KG1 (cell line): ENCODE data around the gene JMY.
A peak's percentile ranks its signal among the peaks of the same experiment; 100 is the strongest.

ENCODE experiments used
- DNase-seq: peaks from one replicate; lab custom pipeline; 2025; lab: John Stamatoyannopoulos, UW

Gene JMY

GRCh38 chr5:79235634-79236361 is at the start of gene JMY:
Gene JMY (plus strand): TSS chr5:79236131. CDS start chr5:79236651, 520 bp downstream.
- peak; percentile 50 for DNase-seq

- no peak for DNase-seq
These were observed 49.5 kb upstream of the JMY start for GRCh38 chr5:79186455-79186854.

DNA sequence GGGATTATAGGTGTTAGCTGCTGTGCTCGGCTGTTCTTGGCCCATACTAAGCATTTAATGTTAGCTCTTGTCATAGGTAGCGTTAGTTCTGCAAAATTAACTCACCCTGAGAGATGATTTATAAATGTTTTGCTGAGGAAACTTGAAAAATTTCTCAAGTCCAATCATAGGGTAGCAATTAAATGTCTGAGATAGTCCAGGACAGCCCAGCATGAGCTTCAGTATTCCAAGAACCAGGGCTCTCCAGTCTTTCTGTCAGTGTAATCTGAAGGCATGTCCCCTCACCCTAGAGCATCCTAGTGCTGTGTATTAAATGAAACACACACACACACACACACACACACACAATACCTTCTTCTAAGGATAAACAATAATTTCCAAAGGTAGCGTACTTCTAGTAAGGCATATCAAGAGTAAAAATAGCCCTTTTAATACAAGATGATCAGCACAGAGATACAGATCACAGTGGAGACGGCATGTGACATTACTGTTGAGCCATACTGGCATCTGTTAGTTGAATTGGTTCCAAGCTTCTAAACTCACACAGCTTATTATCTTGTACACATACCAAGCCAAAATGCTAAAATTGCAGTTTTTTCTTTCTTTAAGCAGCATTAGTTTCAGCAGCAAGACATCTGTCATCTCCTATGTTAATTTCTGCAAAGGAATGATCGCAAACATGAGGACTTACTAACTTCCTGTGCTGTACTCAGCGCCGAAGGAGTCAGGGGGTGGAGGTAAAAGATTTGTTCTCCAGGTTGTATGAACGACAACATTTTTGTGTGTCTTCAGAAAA is 46.3 kb upstream of the JMY start:
- no peak for DNase-seq

- no peak for DNase-seq
These were observed 45.7 kb upstream of the JMY start for GRCh38 chr5:79190235-79190529.

- DNase-seq = no peak
These were observed 44.5 kb upstream of the JMY start for GRCh38 chr5:79191457-79191856.

DNA sequence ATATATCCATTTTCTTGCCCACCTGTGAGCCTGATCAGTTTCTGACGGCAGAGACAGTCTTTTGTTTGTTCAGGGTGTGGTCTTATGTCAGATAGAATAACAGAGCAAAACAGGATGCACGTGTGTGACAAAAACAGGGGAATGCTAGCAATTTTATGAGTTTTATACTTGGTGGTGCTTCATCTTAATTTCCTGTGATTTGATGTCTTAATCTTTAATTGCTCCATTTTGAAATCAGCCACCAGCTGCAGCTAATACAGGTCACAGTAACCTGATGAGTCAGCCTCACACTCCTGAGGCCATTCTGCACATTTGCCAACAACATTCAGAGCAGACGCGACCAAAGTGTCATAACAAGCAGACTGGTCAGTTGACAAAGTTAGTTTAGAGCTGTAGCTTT is 42.3 kb upstream of the JMY start:
- no peak for DNase-seq

GRCh38 chr5:79200573-79201183 is 35.3 kb upstream of the JMY start:
- DNase-seq = no peak

- no peak for DNase-seq
These were observed 34.7 kb upstream of the JMY start for GRCh38 chr5:79201206-79201605.

DNA sequence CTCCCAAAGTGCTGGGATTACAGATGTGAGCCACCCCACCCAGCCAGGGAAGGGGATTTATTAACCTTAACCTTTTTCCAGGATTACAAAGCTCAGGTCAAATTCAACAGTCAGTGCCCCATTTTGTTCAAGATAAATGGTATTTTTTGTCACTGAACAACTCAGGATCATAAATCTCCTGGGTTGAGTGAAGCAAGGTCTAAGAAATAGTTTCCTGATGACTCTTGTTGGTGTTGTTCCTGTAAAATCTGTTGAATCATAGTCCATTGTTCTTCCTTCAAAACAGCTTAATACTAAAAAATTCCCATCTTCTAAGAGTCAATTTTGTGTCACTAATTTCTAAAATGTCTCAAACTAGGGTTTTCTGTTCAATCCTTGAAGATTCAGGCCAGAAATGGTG is 33.9 kb upstream of the JMY start:
- DNase-seq = no peak

DNA sequence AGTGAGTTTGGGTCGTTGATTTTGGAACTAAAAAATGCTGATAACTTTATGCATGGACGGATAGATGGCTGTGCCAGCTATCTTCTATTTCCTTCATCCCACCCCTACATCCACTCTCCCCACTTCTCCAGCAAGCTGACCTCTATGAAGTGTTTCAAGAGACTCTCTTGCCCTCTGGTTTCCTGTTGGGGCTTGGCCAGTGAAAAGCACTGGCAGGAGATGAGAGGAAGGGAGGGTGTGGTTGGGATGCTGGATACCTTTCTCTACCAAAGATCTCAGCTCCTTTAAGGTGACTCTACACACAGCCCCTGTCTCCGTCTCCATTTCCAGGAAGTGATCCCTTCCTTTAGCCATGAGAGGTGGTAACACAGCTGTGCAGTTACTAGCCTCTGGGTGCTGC is 30.0 kb upstream of the JMY start:
- DNase-seq = no peak

- no peak for DNase-seq
These were observed 29.4 kb upstream of the JMY start for GRCh38 chr5:79206541-79206940.

DNA sequence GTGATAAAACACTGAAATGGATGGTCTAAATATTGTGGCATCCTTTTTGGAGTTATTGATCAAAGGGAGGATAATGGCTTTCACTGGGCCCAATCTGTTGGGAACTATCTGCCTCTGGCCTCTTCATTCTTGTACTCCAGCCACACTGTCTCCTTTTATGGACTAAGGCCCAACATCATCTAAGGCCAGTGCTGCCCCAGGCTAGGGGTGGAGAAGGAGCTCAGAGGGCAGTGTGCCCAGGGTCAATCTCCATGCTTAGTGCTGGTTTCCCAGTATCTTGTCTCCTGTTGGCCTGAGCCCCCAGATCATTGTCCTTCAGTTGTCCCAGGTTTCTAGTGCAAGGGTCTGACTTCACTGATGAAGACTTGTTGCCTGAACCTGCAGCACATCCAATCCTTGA is 26.4 kb upstream of the JMY start:
- DNase-seq = no peak

DNA sequence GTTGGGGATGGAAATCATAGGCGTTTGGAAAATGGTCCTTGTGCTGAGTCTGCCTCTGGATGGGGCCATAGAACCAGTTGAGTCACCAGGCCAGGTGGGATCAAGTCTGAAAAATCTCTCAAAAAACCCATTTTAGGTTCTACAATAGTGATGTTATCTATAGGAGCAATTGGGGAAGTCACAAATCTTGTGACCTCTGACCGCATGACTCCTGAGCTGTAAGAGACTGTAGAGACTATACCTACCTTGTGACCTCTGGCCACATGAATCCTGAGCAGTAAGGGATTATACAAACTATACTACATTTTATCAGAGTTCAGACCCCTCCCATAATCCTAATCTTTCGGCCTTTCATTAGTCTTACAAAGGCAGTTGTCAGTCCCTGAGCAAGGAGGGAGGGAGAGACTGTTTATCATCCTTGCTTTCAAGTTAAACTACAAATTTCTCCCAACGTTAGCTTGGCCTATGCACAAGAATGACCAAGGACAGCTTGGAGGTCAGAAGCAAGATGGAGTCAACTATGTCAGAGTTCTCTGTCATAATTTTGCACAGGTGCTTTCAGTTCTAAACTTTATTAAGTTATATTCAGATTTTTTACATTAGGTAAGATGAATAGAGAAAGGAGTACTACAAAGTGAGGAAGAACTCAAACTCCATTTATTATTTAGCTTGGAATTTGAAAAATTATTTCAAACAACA is 11.5 kb upstream of the JMY start:
- DNase-seq = no peak

- DNase-seq = no peak
These were observed 10.9 kb upstream of the JMY start for GRCh38 chr5:79225026-79225425.

- DNase-seq = no peak
These were observed 10.5 kb upstream of the JMY start for GRCh38 chr5:79225441-79225840.

GRCh38 chr5:79227484-79228025 is 8.4 kb upstream of the JMY start:
- DNase-seq = no peak

DNA sequence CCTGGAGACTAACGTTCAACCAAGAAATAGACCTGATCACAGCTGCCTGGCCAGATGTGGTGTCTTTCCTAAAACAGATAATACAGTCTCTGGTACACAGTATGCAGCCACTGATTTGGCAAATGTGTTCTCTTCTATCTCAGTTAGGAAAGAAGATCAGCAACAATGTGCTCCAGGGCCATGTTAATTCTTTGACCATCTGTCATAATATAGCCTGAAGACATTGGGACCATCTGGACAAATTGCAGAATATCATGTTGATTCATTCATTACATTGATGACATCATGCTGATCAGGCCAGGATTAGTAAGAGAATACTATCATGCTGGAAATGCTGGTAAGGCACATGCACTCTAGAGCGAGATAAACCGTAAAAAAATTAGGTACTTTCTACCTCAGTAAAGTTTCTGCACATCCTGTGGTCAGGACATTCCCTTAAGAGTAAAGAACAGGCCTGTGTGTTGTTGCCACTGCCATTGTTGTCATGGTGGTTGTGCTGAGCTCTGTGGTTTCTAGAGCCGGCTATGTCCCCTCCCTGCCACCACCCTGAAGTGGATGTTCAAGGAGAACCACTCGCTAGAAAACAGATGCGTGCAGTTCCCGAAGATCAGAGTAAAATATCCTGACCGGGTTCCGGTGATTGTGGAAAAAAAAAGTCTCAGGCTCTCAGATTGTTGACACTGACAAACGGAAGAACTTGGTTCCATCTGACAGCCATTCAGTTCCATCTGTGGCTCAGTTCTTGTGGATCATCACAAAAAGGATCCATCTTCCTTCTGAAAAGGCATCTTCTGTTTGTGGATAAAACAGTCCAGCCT is 6.4 kb upstream of the JMY start:
- DNase-seq = no peak

GRCh38 chr5:79235261-79235633 is 684 bp upstream of the JMY start:
- no peak for DNase-seq

DNA sequence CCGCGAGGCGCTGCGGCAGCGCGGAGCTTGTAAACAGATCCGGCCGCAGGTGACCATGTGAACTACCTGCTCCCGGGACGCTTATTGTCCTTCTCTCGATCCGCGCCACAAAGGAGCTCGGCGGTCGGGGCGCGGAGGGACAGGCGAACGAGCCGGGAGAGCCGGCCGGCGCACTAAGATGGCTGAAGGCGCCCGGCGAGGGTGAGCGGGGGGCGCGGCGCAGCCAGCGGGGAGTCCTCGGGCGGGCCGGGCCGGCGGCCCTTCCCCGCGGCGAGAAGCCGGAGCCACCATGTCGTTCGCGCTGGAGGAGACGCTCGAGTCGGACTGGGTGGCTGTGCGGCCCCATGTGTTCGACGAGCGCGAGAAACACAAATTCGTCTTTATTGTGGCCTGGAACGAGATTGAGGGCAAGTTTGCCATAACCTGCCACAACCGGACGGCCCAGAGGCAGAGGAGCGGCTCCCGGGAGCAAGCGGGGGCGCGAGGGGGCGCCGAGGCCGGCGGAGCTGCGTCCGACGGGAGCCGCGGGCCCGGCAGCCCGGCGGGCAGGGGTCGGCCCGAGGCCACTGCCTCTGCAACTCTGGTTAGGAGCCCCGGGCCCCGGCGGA is 535 bp downstream of the JMY start:
- DNase-seq = no peak

DNA sequence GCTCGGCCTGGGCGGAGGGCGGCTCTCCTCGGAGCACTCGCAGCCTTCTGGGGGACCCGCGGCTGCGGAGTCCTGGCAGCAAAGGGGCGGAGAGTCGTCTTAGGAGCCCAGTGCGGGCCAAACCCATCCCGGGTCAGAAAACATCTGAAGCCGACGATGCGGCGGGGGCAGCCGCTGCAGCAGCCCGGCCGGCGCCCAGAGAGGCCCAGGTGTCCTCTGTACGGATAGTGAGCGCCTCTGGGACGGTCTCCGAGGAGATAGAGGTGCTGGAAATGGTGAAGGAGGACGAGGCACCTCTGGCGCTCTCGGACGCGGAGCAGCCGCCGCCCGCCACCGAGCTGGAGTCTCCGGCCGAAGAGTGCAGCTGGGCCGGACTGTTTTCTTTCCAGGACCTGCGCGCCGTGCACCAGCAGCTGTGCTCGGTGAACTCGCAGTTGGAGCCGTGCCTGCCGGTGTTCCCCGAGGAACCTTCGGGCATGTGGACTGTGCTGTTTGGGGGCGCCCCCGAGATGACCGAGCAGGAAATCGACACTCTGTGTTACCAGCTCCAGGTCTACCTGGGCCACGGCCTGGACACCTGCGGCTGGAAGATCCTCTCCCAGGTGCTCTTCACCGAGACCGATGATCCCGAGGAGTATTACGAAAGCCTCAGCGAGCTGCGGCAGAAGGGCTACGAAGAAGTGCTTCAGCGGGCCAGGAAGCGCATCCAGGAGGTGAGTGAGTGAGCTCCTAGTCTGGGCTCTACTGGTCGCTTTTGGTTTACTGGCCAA is 1.2 kb downstream of the JMY start:
- no peak for DNase-seq
